HUES48 (cell line): ENCODE results near the gene RPRD1A.
A peak's percentile ranks its signal among the peaks of the same experiment; 100 is the strongest.
"Not testable (repeated sequence)": the region's sequence is repeated elsewhere in the genome, so short reads cannot be mapped to it uniquely, and the experiment has no call there.

Experiments used
- H3K27ac ChIP-seq: one replicate; pipeline ENCODE4 v1.7.0; 2013; ENCODE audit warnings: low read depth, low read length, inconsistent platforms
- H3K27me3 ChIP-seq: 2 replicates; pipeline ENCODE4 v1.6.1; 2013; ENCODE audit warnings: mild to moderate bottlenecking, low read length; ENCODE audit not compliant: control insufficient read depth, insufficient read depth
- H3K36me3 ChIP-seq: 2 replicates; pipeline ENCODE4 v1.6.1; 2013; ENCODE audit warnings: low read length; ENCODE audit not compliant: control insufficient read depth, insufficient read depth
- H3K4me1 ChIP-seq: 2 replicates; pipeline ENCODE4 v1.6.1; 2013; ENCODE audit warnings: mild to moderate bottlenecking, low read length; ENCODE audit not compliant: control insufficient read depth, insufficient read depth
- H3K4me3 ChIP-seq: 2 replicates; pipeline ENCODE4 v1.5.1; 2013; ENCODE audit warnings: mild to moderate bottlenecking, low read depth, low read length
- H3K9ac ChIP-seq: 2 replicates; pipeline ENCODE4 v1.6.1; 2013; ENCODE audit warnings: mild to moderate bottlenecking, low read depth, low read length, moderate library complexity
- H3K9me3 ChIP-seq: 2 replicates; pipeline ENCODE4 v1.6.1; 2013; ENCODE audit warnings: low read length; ENCODE audit not compliant: control insufficient read depth, insufficient read depth

Gene RPRD1A

GRCh38 chr18:36078751-36079529, 11.6 kb upstream of the RPRD1A start:
- no peaks in the 10 kb centered on the region for H3K4me1 ChIP-seq
- no peaks in the 10 kb centered on the region for H3K36me3 ChIP-seq
- H3K27ac ChIP-seq: no peak overlapping the region
- H3K9me3 ChIP-seq: peaks cover 13% of the 10 kb centered on the region; the same call in 1 of the 2 replicates
- H3K4me3 ChIP-seq: no peak overlapping the region
- H3K9ac ChIP-seq: no peak overlapping the region
- no peaks in the 10 kb centered on the region for H3K27me3 ChIP-seq

GRCh38 chr18:36077764-36078163, 10.4 kb upstream of the RPRD1A start:
- H3K4me3 ChIP-seq: not testable (repeated sequence)

GRCh38 chr18:36075862-36076587, 8.7 kb upstream of the RPRD1A start:
- Histone ChIP-seq H3K27ac (no peak overlapping the region), H3K4me1 (no peaks in the 10 kb centered on the region), H3K4me3 (no peak overlapping the region)

More at GRCh38 chr18:36077764-36078163, 10.4 kb upstream of the RPRD1A start:
- peaks cover 13% of the 10 kb centered on the region; the same call in 1 of the 2 replicates for H3K9me3 ChIP-seq
- not testable (repeated sequence) for H3K36me3 ChIP-seq, H3K27ac ChIP-seq, H3K27me3 ChIP-seq, H3K9ac ChIP-seq, H3K4me1 ChIP-seq

GRCh38 chr18:36074435-36074834, 7.1 kb upstream of the RPRD1A start:
- no peak overlapping the region for H3K27ac ChIP-seq
- H3K27me3 ChIP-seq: no peaks in the 10 kb centered on the region
- H3K9ac ChIP-seq: no peak overlapping the region
- H3K36me3 ChIP-seq: no peaks in the 10 kb centered on the region
- H3K4me3 ChIP-seq: no peak overlapping the region
- 0 out of 2 replicates have a peak, but pooled peaks cover 4% of the 10 kb centered on the region for H3K9me3 ChIP-seq
- no peaks in the 10 kb centered on the region for H3K4me1 ChIP-seq

More at GRCh38 chr18:36075862-36076587, 8.7 kb upstream of the RPRD1A start:
- H3K36me3 ChIP-seq: no peaks in the 10 kb centered on the region
- peaks cover 13% of the 10 kb centered on the region; the same call in 1 of the 2 replicates for H3K9me3 ChIP-seq
- H3K27me3 ChIP-seq: no peaks in the 10 kb centered on the region
- H3K9ac ChIP-seq: no peak overlapping the region

- H3K9me3 ChIP-seq: no peaks in the 10 kb centered on the region
- no peaks in the 10 kb centered on the region for H3K36me3 ChIP-seq
- H3K27ac ChIP-seq: no peak overlapping the region
- no peak overlapping the region for H3K4me3 ChIP-seq
- H3K27me3 ChIP-seq: no peaks in the 10 kb centered on the region
- H3K9ac ChIP-seq: no peak overlapping the region
- H3K4me1 ChIP-seq: no peaks in the 10 kb centered on the region
These were observed 6.3 kb upstream of the RPRD1A start for GRCh38 chr18:36073676-36074075.

GRCh38 chr18:36072406-36072805, 5.0 kb upstream of the RPRD1A start:
- not testable (repeated sequence) for H3K27ac ChIP-seq, H3K27me3 ChIP-seq, H3K36me3 ChIP-seq, H3K4me1 ChIP-seq, H3K9ac ChIP-seq, H3K9me3 ChIP-seq, H3K4me3 ChIP-seq

GRCh38 chr18:36066686-36067054, 689 bp downstream of the RPRD1A start:
- peak overlapping the region; percentile 90 for H3K9ac ChIP-seq
- H3K4me1 ChIP-seq: peaks cover 11% of the 10 kb centered on the region
- peaks cover 3% of the 10 kb centered on the region; the same call in 1 of the 2 replicates for H3K36me3 ChIP-seq
- H3K27me3 ChIP-seq: no peaks in the 10 kb centered on the region
- H3K4me3 ChIP-seq: peak overlapping the region; percentile 99
- H3K27ac ChIP-seq: peak overlapping the region; percentile 93
- H3K9me3 ChIP-seq: no peaks in the 10 kb centered on the region

GRCh38 chr18:36066001-36066400, 1.4 kb downstream of the RPRD1A start:
- H3K36me3 ChIP-seq: peaks cover 3% of the 10 kb centered on the region; the same call in 1 of the 2 replicates
- peak overlapping the region; percentile 10; the same call in 1 of the 2 replicates for H3K9ac ChIP-seq
- no peaks in the 10 kb centered on the region for H3K27me3 ChIP-seq
- no peak overlapping the region for H3K27ac ChIP-seq
- H3K4me1 ChIP-seq: peaks cover 15% of the 10 kb centered on the region
- H3K9me3 ChIP-seq: no peaks in the 10 kb centered on the region
- peak overlapping the region; percentile 99 for H3K4me3 ChIP-seq

GRCh38 chr18:36064809-36065079, 2.6 kb downstream of the RPRD1A start:
- not testable (repeated sequence) for H3K27ac ChIP-seq, H3K9me3 ChIP-seq, H3K36me3 ChIP-seq, H3K4me3 ChIP-seq, H3K9ac ChIP-seq, H3K27me3 ChIP-seq
- peaks cover 18% of the 10 kb centered on the region for H3K4me1 ChIP-seq

GRCh38 chr18:36064027-36064808, 3.1 kb downstream of the RPRD1A start:
- H3K9me3 ChIP-seq: no peaks in the 10 kb centered on the region

More at GRCh38 chr18:36064027-36064808, 3.1 kb downstream of the RPRD1A start:
- H3K27ac ChIP-seq: no peak overlapping the region
- no peak overlapping the region for H3K4me3 ChIP-seq
- no peak overlapping the region for H3K9ac ChIP-seq
- peaks cover 3% of the 10 kb centered on the region; the same call in 1 of the 2 replicates for H3K36me3 ChIP-seq
- peaks cover 18% of the 10 kb centered on the region for H3K4me1 ChIP-seq
- H3K27me3 ChIP-seq: no peaks in the 10 kb centered on the region
